ENCODE results near the gene RSPH10B.
"Not testable (repeated sequence)": the region's sequence is repeated elsewhere in the genome, so short reads cannot be mapped to it uniquely, and the experiment has no call there.

- TF ChIP-seq CTCF, POLR2A (IDR thresholded peaks at IDR 0.05): not testable (repeated sequence)
Observed at GRCh38 chr7:5884431-5884830, 86.1 kb downstream of the RSPH10B start.

Measured in uterus (tissue), 2 donors.